IMR-90 (cell line): ENCODE results near the gene TRAPPC3. TPM values are rescaled to one million over a fixed set of nuclear protein-coding genes. Genes with fewer than 3 reads are reported as not detected.

ENCODE experiments used
- ATAC-seq: fragments of 200-7000 bp; cut with Tn5 transposase; 2 replicates; pipeline ENCODE4 v1.9.1; 2020; ENCODE audit warnings: low read depth, mild to moderate bottlenecking, moderate library complexity
- BruUV-seq: library from RNA; stranded (reverse); fragments of 400-500 nt; replicated peaks from 2 replicates; lab custom pipeline; 2021; lab: Mats Ljungman, UMichigan
- CTCF ChIA-PET: fragments of 300-600 bp; formaldehyde crosslinking; extraction: SDS; loops from one replicate; lab custom pipeline; 2021; ENCODE audit warnings: antibody characterized with exemption; lab: Yijun Ruan, JAX
- POLR2A ChIA-PET: fragments of 300-600 bp; sonication (Branson Sonifier 250); formaldehyde crosslinking; loops from one replicate; lab custom pipeline; 2022; ENCODE audit warnings: antibody characterized with exemption; ENCODE audit not compliant: unreplicated experiment; lab: Charles Lee
- DNase-seq: peaks from one replicate; pipeline ENCODE4 v3.0.0; 2013
- H2AFZ ChIP-seq: replicated peaks from 2 replicates; pipeline ENCODE3; 2013; ENCODE audit warnings: low read length, mild to moderate bottlenecking; ENCODE audit not compliant: poor library complexity
- H2AK5ac ChIP-seq: 2 replicates; pipeline ENCODE4 v1.6.1; 2013; ENCODE audit warnings: low read depth, low read length, inconsistent platforms
- H2AK9ac ChIP-seq: replicated peaks from 2 replicates; pipeline ENCODE3; 2013; ENCODE audit warnings: mild to moderate bottlenecking, low read depth, low read length, moderate library complexity; ENCODE audit not compliant: poor library complexity
- H2BK120ac ChIP-seq: 2 replicates; pipeline ENCODE4 v1.6.1; 2013; ENCODE audit warnings: low read depth, low read length, inconsistent platforms
- H2BK15ac ChIP-seq: 3 replicates; pipeline ENCODE4 v1.6.1; 2013; ENCODE audit warnings: low read depth, low read length, inconsistent platforms
- H2BK20ac ChIP-seq: 2 replicates; pipeline ENCODE4 v1.6.1; 2013; ENCODE audit warnings: low read depth, mild to moderate bottlenecking, inconsistent platforms, low read length, moderate library complexity
- H2BK5ac ChIP-seq: 2 replicates; pipeline ENCODE4 v1.6.1; 2013; ENCODE audit warnings: mild to moderate bottlenecking, low read depth, low read length, inconsistent platforms; ENCODE audit not compliant: poor library complexity, severe bottlenecking
- H3K14ac ChIP-seq: replicated peaks from 2 replicates; pipeline ENCODE4 v1.6.1; 2013; ENCODE audit warnings: low read depth, low read length, inconsistent platforms
- H3K18ac ChIP-seq: 2 replicates; pipeline ENCODE4 v1.6.1; 2013; ENCODE audit warnings: low read depth, low read length, control low read depth
- H3K23ac ChIP-seq: 2 replicates; pipeline ENCODE4 v1.6.1; 2013; ENCODE audit warnings: low read depth, low read length, inconsistent platforms
- H3K27ac ChIP-seq: 2 replicates; pipeline ENCODE4 v1.5.1; 2013; ENCODE audit warnings: mild to moderate bottlenecking, control low read depth, low read length; ENCODE audit not compliant: insufficient read depth
- H3K27me3 ChIP-seq: 2 replicates; pipeline ENCODE4 v1.6.1; 2013; ENCODE audit warnings: low read length; ENCODE audit not compliant: control insufficient read depth, insufficient read depth
- H3K36me3 ChIP-seq: 2 replicates; pipeline ENCODE4 v1.6.1; 2013; ENCODE audit warnings: low read length, mixed read lengths; ENCODE audit not compliant: control insufficient read depth, insufficient read depth
- H3K4ac ChIP-seq: 2 replicates; pipeline ENCODE4 v1.6.1; 2013; ENCODE audit warnings: low read depth, low read length, inconsistent platforms
- H3K4me1 ChIP-seq: 2 replicates; pipeline ENCODE4 v1.6.1; 2013; ENCODE audit warnings: low read length, mixed read lengths; ENCODE audit not compliant: control insufficient read depth, insufficient read depth
- H3K4me2 ChIP-seq: 2 replicates; pipeline ENCODE4 v1.6.1; 2013; ENCODE audit warnings: low read depth, mild to moderate bottlenecking, control low read depth, low read length, moderate library complexity
- H3K4me3 ChIP-seq: 2 replicates; pipeline ENCODE4 v1.5.1; 2013; ENCODE audit warnings: low read depth, mild to moderate bottlenecking, control low read depth, low read length, moderate library complexity; ENCODE audit not compliant: insufficient read depth
- H3K56ac ChIP-seq: 2 replicates; pipeline ENCODE4 v1.6.1; 2013; ENCODE audit warnings: low read length, inconsistent platforms; ENCODE audit not compliant: insufficient read depth; ENCODE audit errors: extremely low read depth
- H3K79me1 ChIP-seq, 2 experiments: 2 replicates each; pipeline ENCODE4 v1.6.1; 2013; ENCODE audit warnings: low read length in 2 of 2, inconsistent platforms in 1 of 2, low read depth in 1 of 2
- H3K9ac ChIP-seq: 2 replicates; pipeline ENCODE4 v1.6.1; 2013; ENCODE audit warnings: low read depth, low read length, control low read depth
- H3K9me1 ChIP-seq: 2 replicates; pipeline ENCODE4 v1.6.1; 2013; ENCODE audit warnings: low read length, inconsistent platforms; ENCODE audit not compliant: insufficient read depth
- H3K9me3 ChIP-seq: 2 replicates; pipeline ENCODE4 v1.6.1; 2013; ENCODE audit warnings: low read length; ENCODE audit not compliant: control insufficient read depth, insufficient read depth
- H4K20me1 ChIP-seq: 2 replicates; pipeline ENCODE4 v1.6.1; 2013; ENCODE audit warnings: low read length, inconsistent platforms; ENCODE audit not compliant: insufficient read depth
- H4K5ac ChIP-seq: 2 replicates; pipeline ENCODE4 v1.6.1; 2013; ENCODE audit warnings: mild to moderate bottlenecking, low read depth, low read length, control low read depth
- H4K8ac ChIP-seq, 2 experiments: 2 replicates each; pipeline ENCODE4 v1.6.1; 2013; ENCODE audit warnings: low read depth in 2 of 2, low read length in 2 of 2, control low read depth in 1 of 2, inconsistent platforms in 1 of 2
- H4K91ac ChIP-seq: 2 replicates; pipeline ENCODE4 v1.6.1; 2013; ENCODE audit warnings: low read depth, low read length, inconsistent platforms; ENCODE audit not compliant: insufficient read depth
- BHLHE40 ChIP-seq: fragments of 150-350 bp; IDR thresholded peaks from 2 replicates; pipeline ENCODE4 v1.6.1; 2016; ENCODE audit warnings: mild to moderate bottlenecking, low read depth, low read length
- CEBPB ChIP-seq: IDR thresholded peaks from 2 replicates; pipeline ENCODE4 v1.6.1; 2012; ENCODE audit warnings: low read depth, low read length, improper control_type of control experiment
- CHD1 ChIP-seq: IDR thresholded peaks from 2 replicates; pipeline ENCODE4 v1.6.1; 2012; ENCODE audit warnings: low read depth, low read length, improper control_type of control experiment
- CTCF ChIP-seq: conservative IDR thresholded peaks from 2 replicates; pipeline ENCODE4 v1.5.1; 2012; ENCODE audit warnings: mild to moderate bottlenecking, low read depth, low read length, improper control_type of control experiment
- ELK1 ChIP-seq: fragments of 150-350 bp; IDR thresholded peaks from 2 replicates; pipeline ENCODE4 v1.6.1; 2016; ENCODE audit warnings: low read depth, mild to moderate bottlenecking, low read length, moderate library complexity, borderline replicate concordance
- MAFK ChIP-seq: IDR thresholded peaks from 2 replicates; pipeline ENCODE4 v1.6.1; 2012; ENCODE audit warnings: low read depth, low read length, improper control_type of control experiment
- MAZ ChIP-seq: IDR thresholded peaks from 2 replicates; pipeline ENCODE4 v1.6.1; 2012; ENCODE audit warnings: low read depth, mild to moderate bottlenecking, low read length, improper control_type of control experiment, moderate library complexity, borderline replicate concordance
- MXI1 ChIP-seq: IDR thresholded peaks from 2 replicates; pipeline ENCODE4 v1.6.1; 2012; ENCODE audit warnings: low read depth, mild to moderate bottlenecking, low read length, moderate library complexity, borderline replicate concordance
- NFE2L2 ChIP-seq: fragments of 150-350 bp; IDR thresholded peaks from 2 replicates; pipeline ENCODE4 v1.6.1; 2016; ENCODE audit warnings: low read depth, mild to moderate bottlenecking, low read length
- POLR2A ChIP-seq: IDR thresholded peaks from 2 replicates; pipeline ENCODE4 v1.6.1; 2012; ENCODE audit warnings: mild to moderate bottlenecking, low read depth, low read length
- RAD21 ChIP-seq: IDR thresholded peaks from 2 replicates; pipeline ENCODE4 v1.6.1; 2012; ENCODE audit warnings: low read length, improper control_type of control experiment
- RCOR1 ChIP-seq: IDR thresholded peaks from 2 replicates; pipeline ENCODE4 v1.6.1; 2012; ENCODE audit warnings: mild to moderate bottlenecking, low read length, improper control_type of control experiment; ENCODE audit not compliant: insufficient replicate concordance
- RFX5 ChIP-seq: IDR thresholded peaks from 2 replicates; pipeline ENCODE4 v1.8.0; 2012; ENCODE audit warnings: low read depth, mild to moderate bottlenecking, low read length, moderate library complexity
- SMC3 ChIP-seq: fragments of 150-350 bp; IDR thresholded peaks from 2 replicates; pipeline ENCODE4 v1.6.1; 2016; ENCODE audit warnings: low read depth, mild to moderate bottlenecking, antibody characterized with exemption, low read length, moderate library complexity
- USF2 ChIP-seq: fragments of 150-350 bp; IDR thresholded peaks from 2 replicates; pipeline ENCODE4 v1.6.1; 2017; ENCODE audit warnings: mild to moderate bottlenecking, antibody characterized with exemption, low read length, low read depth
- WGBS, 2 experiments: methylation state at CpG; one replicate each; pipeline versions ENCODE4 v1.1.5 to v1.1.7; 2013; ENCODE audit warnings: missing lambda C conversion rate in 2 of 2; ENCODE audit not compliant: insufficient read length in 1 of 2; ENCODE audit errors: extremely low coverage in 2 of 2; 5-methylcytosine and 5-hydroxymethylcytosine counted together
- dilution Hi-C: fragments of 300-500 bp; cut with HindIII; formaldehyde crosslinking; loops from one replicate; pipeline ENCODE4 v1.14.3; 2018; ENCODE audit warnings: low sequenced_read_pairs; ENCODE audit not compliant: unreplicated experiment
- in situ Hi-C: fragments of 300-500 bp; cut with MboI; formaldehyde crosslinking; loops from 3 replicates; pipeline ENCODE4 v1.14.3; 2019; ENCODE audit warnings: low sequenced_read_pairs, inconsistent platforms, mixed read lengths
- intact Hi-C: fragments of 100-400 bp; cut with micrococcal nuclease; formaldehyde crosslinking; loops from 2 replicates; pipeline ENCODE4 v1.10.0; 2022
- polyA plus RNA-seq, 3 experiments: library from polyadenylated mRNA; depleted of rRNA; stranded (reverse); fragments of >200 nt; gene quantifications; 2 replicates each; pipeline ENCODE4 v1.2.3, GENCODE V29; 2012; ENCODE audit warnings: low replicate concordance in 1 of 3
- total RNA-seq: library from RNA; depleted of rRNA; stranded (reverse); fragments of >200 nt; gene quantifications from 2 replicates; pipeline ENCODE4 v1.2.3, GENCODE V29; 2012

The TRAPPC3 gene
- total and polyA plus RNA-seq, 2 of the 4 experiments (the other 2 are of a cell fraction), result 76.0 to 77.8 TPM

GRCh38 chr1:36166136-36166535, 16.9 kb upstream of the TRAPPC3 start:
- H3K27me3 ChIP-seq, result no peaks in the 10 kb centered on the region
- H2BK5ac ChIP-seq, result no peak overlapping the region
- dilution Hi-C loops (no loop called here), in situ Hi-C loops (no loop called here), intact Hi-C loops (no loop called here)
- H4K91ac ChIP-seq, result no peak overlapping the region
- no peak overlapping the region for H3K27ac ChIP-seq
- ChIA-PET POLR2A (no interaction called here), CTCF (interaction anchor here (1.1 to 1.7 kb wide), 2 partner anchors 9 to 16 kb away, joined by 3 read pairs; no protein-coding TSS in a partner anchor)
- no peak overlapping the region for H4K5ac ChIP-seq
- no peak overlapping the region for H2BK20ac ChIP-seq
- H3K14ac ChIP-seq, result no peak overlapping the region
- H3K9me3 ChIP-seq, result no peaks in the 10 kb centered on the region
- H2AK9ac ChIP-seq, result no peak overlapping the region
- ATAC-seq, result no peak
- TF ChIP-seq CTCF (no peak), RFX5 (no peak), RAD21 (no peak), SMC3 (no peak), MAZ (no peak), MAFK (no peak), ELK1 (no peak), NFE2L2 (no peak), RCOR1 (no peak), USF2 (no peak), MXI1 (no peak), CEBPB (no peak), POLR2A (no peak), CHD1 (no peak), BHLHE40 (no peak)
- no peak overlapping the region for H2AK5ac ChIP-seq
- no CpG with 5 or more reads among the region's 4 CpGs for WGBS, 2 experiments
- peaks cover 8 to 60% of the 10 kb centered on the region in 2 experiments; a peak in 3 of 4 replicates for H3K79me1 ChIP-seq
- H4K8ac ChIP-seq, result no peak overlapping the region
- no peak overlapping the region for H2BK120ac ChIP-seq
- H3K9me1 ChIP-seq, result peaks cover 18% of the 10 kb centered on the region
- BruUV-seq, result no TSS peak
- H2AFZ ChIP-seq, result no peak overlapping the region
- peaks cover 96% of the 10 kb centered on the region for H4K20me1 ChIP-seq
- H3K36me3 ChIP-seq, result peaks cover 24% of the 10 kb centered on the region
- no peak overlapping the region for H3K56ac ChIP-seq
- no peak overlapping the region for H3K18ac ChIP-seq
- H3K4me2 ChIP-seq, result no peak overlapping the region
- H3K4me3 ChIP-seq, result no peak overlapping the region
- H3K4ac ChIP-seq, result no peak overlapping the region
- H3K23ac ChIP-seq, result 0 out of 2 replicates have a peak overlapping the region, but pooled peaks have one; percentile 38
- no peak overlapping the region for H2BK15ac ChIP-seq
- no peak overlapping the region for H3K9ac ChIP-seq
- peaks cover 9% of the 10 kb centered on the region for H3K4me1 ChIP-seq
- no peak for DNase-seq
